Endothelial cell of umbilical vein (primary cell): Measurements from ENCODE around the gene DCUN1D1. TPM values are rescaled to one million over a fixed set of nuclear protein-coding genes. Genes with fewer than 3 reads are reported as not detected.

Experiments
- BruUV-seq: library from RNA; stranded (reverse); fragments of 400-500 nt; replicated peaks from 2 replicates; lab custom pipeline; 2021; lab: Mats Ljungman, UMichigan
- CTCF ChIA-PET: fragments of 300-600, 350-600 bp; sonication (Branson Sonifier 250); formaldehyde crosslinking; loops from one replicate; lab custom pipeline; 2021; ENCODE audit warnings: antibody characterized with exemption, inconsistent platforms; lab: Charles Lee
- POLR2A ChIA-PET: fragments of 300-600, 350-600 bp; sonication (Branson Sonifier 250); formaldehyde crosslinking; loops from one replicate; lab custom pipeline; 2021; ENCODE audit warnings: antibody characterized with exemption, inconsistent platforms; lab: Charles Lee
- DNase-seq: peaks from one replicate; pipeline ENCODE4 v3.0.0-alpha.2; 2011; ENCODE audit warnings: low read depth, low spot score
- FAIRE-seq: peaks from 2 replicates; lab custom pipeline; 2011; peaks lifted over from hg19 to GRCh38; lab: Jason Lieb, UNC
- H2AFZ ChIP-seq: 2 replicates; pipeline ENCODE4 v1.6.0; 2012; ENCODE audit warnings: low read depth, low read length, control low read depth, inconsistent platforms
- H3K27ac ChIP-seq: 2 replicates; pipeline ENCODE4 v1.5.1; 2011; ENCODE audit warnings: low read depth, mild to moderate bottlenecking, control low read depth, low read length, moderate library complexity; ENCODE audit not compliant: insufficient read depth
- H3K27me3 ChIP-seq, 2 experiments: 2 replicates each; pipeline versions ENCODE4 v1.6.0 to v1.6.1; 2011; ENCODE audit warnings: low read length in 2 of 2, mixed read lengths in 1 of 2; ENCODE audit not compliant: control insufficient read depth in 2 of 2, insufficient read depth in 2 of 2
- H3K36me3 ChIP-seq, 2 experiments: 2 replicates in 1 of 2; 3 replicates in 1 of 2; pipeline ENCODE4 v1.5.1; 2011; ENCODE audit warnings: low read length in 2 of 2, mild to moderate bottlenecking in 1 of 2, moderate library complexity in 1 of 2; ENCODE audit not compliant: control insufficient read depth in 2 of 2, insufficient read depth in 2 of 2; ENCODE audit errors: extremely low read depth in 1 of 2
- H3K4me1 ChIP-seq: 3 replicates; pipeline ENCODE4 v1.5.1; 2011; ENCODE audit warnings: mild to moderate bottlenecking, low read length; ENCODE audit not compliant: control insufficient read depth, insufficient read depth; ENCODE audit errors: extremely low read depth
- H3K4me2 ChIP-seq: 2 replicates; pipeline ENCODE4 v1.6.1; 2011; ENCODE audit warnings: low read length, control low read depth, mixed read lengths; ENCODE audit not compliant: insufficient read depth
- H3K4me3 ChIP-seq, 3 experiments: fragments of 200-600 bp in 1 of 3; sonication (generic), shearing (Covaris generic) in 1 of 3; replicated peaks in 1 of 3; 2 replicates each; pipeline ENCODE4 v1.5.1; 2011 to 2016; ENCODE audit warnings: control low read depth in 3 of 3, low read length in 3 of 3, mild to moderate bottlenecking in 2 of 3, inconsistent platforms in 1 of 3, low read depth in 1 of 3, moderate library complexity in 1 of 3; ENCODE audit not compliant: insufficient read depth in 1 of 3
- H3K79me2 ChIP-seq: 2 replicates; pipeline ENCODE4 v1.6.0; 2012; ENCODE audit warnings: low read length, inconsistent platforms; ENCODE audit not compliant: control insufficient read depth, insufficient read depth
- H3K9ac ChIP-seq: replicated peaks from 2 replicates; pipeline ENCODE3; 2011; ENCODE audit warnings: low read length, control low read depth; ENCODE audit not compliant: insufficient read depth; ENCODE audit errors: extremely low read depth
- H3K9me1 ChIP-seq: replicated peaks from 3 replicates; pipeline ENCODE4 v1.6.0; 2011; ENCODE audit warnings: mild to moderate bottlenecking, low read length; ENCODE audit not compliant: control insufficient read depth, insufficient read depth; ENCODE audit errors: extremely low read depth
- H3K9me3 ChIP-seq: replicated peaks from 2 replicates; pipeline ENCODE4 v1.5.1; 2012; ENCODE audit warnings: low read length, inconsistent platforms; ENCODE audit not compliant: control insufficient read depth, insufficient read depth
- H4K20me1 ChIP-seq: replicated peaks from 2 replicates; pipeline ENCODE3; 2011; ENCODE audit warnings: mild to moderate bottlenecking, low read length; ENCODE audit not compliant: control insufficient read depth, insufficient read depth; ENCODE audit errors: extremely low read depth
- CTCF ChIP-seq, 2 donors: IDR thresholded peaks; 1 replicate in 1 of 2; 2 replicates in 1 of 2; pipeline ENCODE4 v1.5.1; 2011; ENCODE audit warnings: low read length in 2 of 2, mild to moderate bottlenecking in 2 of 2, moderate library complexity in 2 of 2, control low read depth in 1 of 2, inconsistent platforms in 1 of 2, low read depth in 1 of 2; ENCODE audit not compliant: insufficient read depth in 1 of 2; ENCODE audit errors: extremely low read depth in 1 of 2
- EZH2 ChIP-seq: IDR thresholded peaks from 2 replicates; pipeline ENCODE4 v1.6.1; 2012; ENCODE audit warnings: borderline replicate concordance, low read depth, mild to moderate bottlenecking, moderate library complexity, low read length, inconsistent platforms; ENCODE audit not compliant: severe bottlenecking
- FOS ChIP-seq: IDR thresholded peaks from 2 replicates; pipeline ENCODE4 v1.6.1; 2011; ENCODE audit warnings: mild to moderate bottlenecking, low read length, moderate library complexity, borderline replicate concordance; ENCODE audit not compliant: insufficient read depth
- GATA2 ChIP-seq: IDR thresholded peaks from 2 replicates; pipeline ENCODE4 v1.7.0; 2011; ENCODE audit warnings: low read depth, mild to moderate bottlenecking, moderate library complexity, mixed read lengths, low read length; ENCODE audit not compliant: insufficient read length, insufficient read depth
- MAX ChIP-seq: IDR thresholded peaks from 2 replicates; pipeline ENCODE4 v1.6.1; 2011; ENCODE audit not compliant: insufficient read depth, insufficient read length
- MYC ChIP-seq: IDR thresholded peaks from one replicate; pipeline ENCODE4 v1.6.1; 2011; ENCODE audit warnings: mild to moderate bottlenecking, low read depth, low read length
- POLR2A ChIP-seq: IDR thresholded peaks from 2 replicates; pipeline ENCODE4 v1.6.1; 2012; ENCODE audit warnings: low read depth, mild to moderate bottlenecking, control low read depth, low read length
- POLR2AphosphoS5 ChIP-seq: IDR thresholded peaks from 2 replicates; pipeline ENCODE4 v1.6.1; 2012; ENCODE audit warnings: low read depth, mild to moderate bottlenecking, control low read depth, low read length, moderate library complexity; ENCODE audit not compliant: insufficient read depth
- dilution Hi-C: fragments of 300-500 bp; cut with MboI; formaldehyde crosslinking; loops from one replicate; pipeline ENCODE4 v1.15.0; 2019; ENCODE audit warnings: low sequenced_read_pairs; ENCODE audit not compliant: extremely low pct_ligation_motif_present
- intact Hi-C: fragments of 100-400 bp; cut with micrococcal nuclease; formaldehyde crosslinking; loops from one replicate; pipeline ENCODE4 v1.10.0; 2022
- polyA plus RNA-seq, 4 experiments: library from polyadenylated mRNA; depleted of rRNA in 3 of 4; stranded (reverse) in 3 of 4; unstranded in 1 of 4; fragments of >200 nt; gene quantifications; 2 replicates each; pipeline versions ENCODE4 v1.2.1 to v1.2.3, GENCODE V29; 2011 to 2012; ENCODE audit warnings: missing spikeins in 1 of 4
- total RNA-seq: library from RNA; stranded (reverse); gene quantifications from 2 replicates; pipeline ENCODE4 v1.2.3, GENCODE V29; 2021

The DCUN1D1 gene
- total and polyA plus RNA-seq, 2 donors (not counting 3 experiments of a cell fraction or from before 2014, with no cell fraction given), result 4.9 to 41.3 TPM

GRCh38 chr3:182972387-182972786 is 8.0 kb downstream of the DCUN1D1 start:
- H3K4me1 ChIP-seq, result peaks cover 7% of the 10 kb centered on the region
- H3K9ac ChIP-seq, result no peak overlapping the region
- TF ChIP-seq GATA2 (no peak), FOS (no peak), CTCF (IDR thresholded peaks at IDR 0.05; ENCODE audit: extremely low read depth in 1 of 2, insufficient read depth in 1 of 2, low read depth in 1 of 2, low read length in 2 of 2) (no peak), MYC (no peak)
- H4K20me1 ChIP-seq, result peaks cover 4% of the 10 kb centered on the region
- dilution Hi-C loops, result no loop called here
- intact Hi-C loops, result no loop called here
- no peaks in the 10 kb centered on the region for H3K36me3 ChIP-seq
- H3K27ac ChIP-seq, result no peak overlapping the region
- BruUV-seq, result no TSS peak
- CTCF ChIA-PET, result no interaction called here
- no peak overlapping the region for H3K4me3 ChIP-seq
- no peaks in the 10 kb centered on the region for H3K9me3 ChIP-seq
- H3K27me3 ChIP-seq, result no peaks in the 10 kb centered on the region
- H3K79me2 ChIP-seq, result peaks cover 70% of the 10 kb centered on the region
- H3K4me2 ChIP-seq, result no peak overlapping the region
- H2AFZ ChIP-seq, result no peak overlapping the region
- H3K9me1 ChIP-seq, result no peaks in the 10 kb centered on the region
- FAIRE-seq, result no peak
- POLR2A ChIA-PET, result no interaction called here
- DNase-seq, result no peak

- Histone ChIP-seq H3K9me3 (no peaks in the 10 kb centered on the region), H4K20me1 (peaks cover 2% of the 10 kb centered on the region), H3K36me3 (no peaks in the 10 kb centered on the region), H3K4me3 (no peak overlapping the region), H3K9ac (no peak overlapping the region), H3K4me1 (peaks cover 7% of the 10 kb centered on the region), H3K79me2 (peaks cover 67% of the 10 kb centered on the region), H2AFZ (no peak overlapping the region), H3K4me2 (no peak overlapping the region), H3K27me3 (no peaks in the 10 kb centered on the region), H3K9me1 (no peaks in the 10 kb centered on the region), H3K27ac (no peak overlapping the region)
- no peak for TF ChIP-seq GATA2
- TF ChIP-seq MYC, result no peak
- no peak for TF ChIP-seq EZH2
- TF ChIP-seq POLR2AphosphoS5, result no peak
- TF ChIP-seq CTCF (IDR thresholded peaks at IDR 0.05; ENCODE audit: extremely low read depth in 1 of 2, insufficient read depth in 1 of 2, low read depth in 1 of 2, low read length in 2 of 2), result no peak
- TF ChIP-seq MAX, result no peak
- TF ChIP-seq POLR2A, result no peak
- intact Hi-C loops, result no loop called here
- FAIRE-seq (no peak), DNase-seq (peak; percentile 20)
- POLR2A ChIA-PET, result no interaction called here
- no TSS peak for BruUV-seq
- dilution Hi-C loops, result no loop called here
- CTCF ChIA-PET, result interaction anchor here (0.6 kb wide), 1 partner anchor 14 kb away, joined by 7 read pairs; no protein-coding TSS in a partner anchor
Observed at GRCh38 chr3:182971637-182972036, 8.7 kb downstream of the DCUN1D1 start.
